ENCODE data around the gene FKBP9. TPM values are rescaled to one million over a fixed set of nuclear protein-coding genes. Genes with fewer than 3 reads are reported as not detected.

Gene FKBP9
- total RNA-seq, 1 donor from 2014 or later: 62.9 TPM

- no peak for ATAC-seq
Observed at GRCh38 chr7:33012364-33012763, 55.1 kb downstream of the FKBP9 start.

- no peak for ATAC-seq
Observed at GRCh38 chr7:33024189-33024757, 67.0 kb downstream of the FKBP9 start.

- ATAC-seq: no peak
Observed at GRCh38 chr7:33035776-33036175, 78.5 kb downstream of the FKBP9 start.

GRCh38 chr7:33038639-33039038 is 81.4 kb downstream of the FKBP9 start:
- ATAC-seq: no peak

DNA sequence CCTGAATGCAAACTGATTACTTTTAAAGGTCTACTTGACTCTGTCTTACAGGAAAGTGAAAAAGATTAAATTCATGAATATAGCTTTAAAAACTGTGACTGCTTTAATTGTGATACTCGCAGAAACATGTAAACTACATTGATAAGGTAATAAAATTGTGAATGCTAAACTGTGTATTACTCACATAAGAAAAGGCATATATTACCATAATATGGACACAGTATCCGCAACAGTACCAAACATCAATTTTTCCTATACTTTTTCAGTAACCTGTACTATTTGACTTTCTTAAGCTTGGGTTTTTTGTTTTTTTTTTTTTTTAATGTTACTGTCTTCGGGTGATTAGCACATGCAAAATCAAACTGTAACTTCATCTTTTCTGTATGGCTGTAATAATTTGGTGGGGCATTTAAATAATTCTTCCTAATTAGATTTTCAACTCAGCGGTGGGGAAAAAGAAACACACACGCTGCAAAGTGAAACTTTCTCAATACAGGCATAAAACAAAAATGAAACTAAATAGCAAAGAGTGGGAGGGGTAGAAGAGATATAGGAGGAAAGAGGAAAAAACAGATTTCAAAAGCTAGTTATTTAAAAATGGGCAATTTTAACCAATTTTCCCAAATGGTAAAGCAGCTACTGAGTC is 82.1 kb downstream of the FKBP9 start:
- no peak for ATAC-seq

- ATAC-seq: no peak
Observed at GRCh38 chr7:33039903-33040292, 82.7 kb downstream of the FKBP9 start.

- peak; percentile 97 for ATAC-seq
Observed at GRCh38 chr7:33040803-33041516, 83.7 kb downstream of the FKBP9 start.

DNA sequence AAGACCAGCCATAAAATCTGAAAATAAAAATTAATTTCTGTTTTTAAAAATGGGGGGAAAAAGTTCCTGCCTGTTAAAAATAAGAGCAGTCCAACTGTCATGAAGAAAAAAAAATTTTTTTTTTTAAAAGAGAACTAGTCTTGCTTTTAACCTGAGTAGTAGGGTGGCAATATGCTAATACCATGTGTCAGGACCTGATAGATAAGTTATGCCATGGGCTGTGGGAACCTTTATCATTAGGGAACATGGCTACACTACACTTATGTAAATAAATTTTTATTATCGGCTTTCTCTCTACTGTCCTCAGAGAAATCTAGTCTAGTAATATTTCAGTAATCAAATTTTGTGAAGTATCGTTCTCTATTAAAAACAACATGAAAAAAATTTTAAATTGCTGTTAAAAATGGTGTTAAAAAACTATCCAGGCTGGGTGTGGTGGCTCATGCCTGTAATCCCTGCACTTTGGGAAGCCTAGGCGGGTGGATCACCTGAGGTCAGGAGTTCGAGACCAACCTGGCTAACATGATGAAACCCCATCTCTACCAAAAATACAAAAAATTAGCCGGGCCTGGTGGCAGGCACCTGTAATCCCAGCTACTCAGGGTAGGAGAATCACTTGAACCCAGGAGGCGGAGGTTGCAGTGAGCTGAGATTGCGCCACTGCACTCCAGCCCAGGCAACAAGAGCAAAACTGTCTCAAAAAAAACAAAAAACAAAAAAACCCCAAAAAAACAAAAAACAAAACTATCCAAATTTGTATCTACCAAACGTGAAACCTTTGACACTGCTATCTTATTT is 84.6 kb downstream of the FKBP9 start:
- no peak for ATAC-seq

DNA sequence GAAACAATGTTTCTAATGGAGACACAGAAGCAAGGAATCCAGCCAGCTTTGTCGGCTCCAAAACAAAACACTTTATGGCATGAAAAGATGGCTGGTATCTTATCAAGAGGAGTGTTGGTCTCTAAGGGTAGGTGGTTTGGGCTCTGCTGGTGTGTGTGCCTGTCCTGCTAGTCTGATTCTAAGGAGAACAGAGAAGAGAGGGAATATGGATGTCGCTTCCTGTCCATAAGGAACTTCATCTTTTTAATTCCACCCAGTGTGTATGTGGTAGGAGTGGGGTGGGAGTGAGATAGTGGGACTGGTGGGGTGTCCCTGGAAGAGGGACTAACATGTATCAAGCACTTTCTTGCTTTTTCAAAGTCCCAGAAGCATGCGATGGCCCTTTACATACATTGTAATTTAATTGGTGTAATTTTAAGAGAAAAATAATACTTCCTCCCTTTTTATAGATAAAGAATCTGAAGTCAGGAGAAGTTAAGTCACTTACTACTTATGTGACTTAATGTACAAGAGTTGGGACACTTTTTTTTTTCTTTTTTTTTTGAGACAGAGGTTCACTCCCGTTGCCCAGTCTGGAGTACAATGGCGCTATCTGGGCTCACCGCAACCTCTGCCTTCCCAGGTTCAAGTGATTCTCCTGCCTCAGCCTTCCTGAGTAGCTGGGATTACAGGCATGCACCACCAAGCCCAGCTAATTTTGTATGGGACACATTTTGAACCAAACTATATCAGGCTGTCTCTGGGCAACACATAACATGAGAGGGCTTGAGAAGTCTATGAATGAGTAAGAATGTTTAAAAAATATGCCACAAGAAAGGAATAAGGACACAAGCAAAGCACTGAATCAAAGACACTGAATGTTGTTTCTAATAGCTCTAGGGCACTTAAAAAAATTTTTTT is 86.5 kb downstream of the FKBP9 start:
- ATAC-seq: no peak

DNA sequence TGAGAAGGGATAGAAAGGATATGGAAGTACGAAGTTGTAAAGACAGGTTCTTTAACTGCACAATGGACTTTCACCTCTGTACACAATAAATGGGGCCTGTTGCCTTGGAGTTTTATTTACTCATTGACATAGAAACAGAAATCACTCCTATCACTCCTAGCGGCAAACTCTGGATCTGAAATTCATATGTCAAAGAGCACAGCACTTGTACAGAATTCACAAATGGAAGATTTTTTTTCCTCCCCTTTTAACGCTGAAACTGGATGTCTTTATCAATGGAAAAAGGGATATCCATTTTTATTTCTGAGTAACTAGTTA is 87.1 kb downstream of the FKBP9 start:
- peak; percentile 27 for ATAC-seq

- peak; percentile 43 for ATAC-seq
Observed at GRCh38 chr7:33044986-33045385, 87.7 kb downstream of the FKBP9 start.

GRCh38 chr7:33048257-33048656 is 91.0 kb downstream of the FKBP9 start:
- ATAC-seq: no peak

DNA sequence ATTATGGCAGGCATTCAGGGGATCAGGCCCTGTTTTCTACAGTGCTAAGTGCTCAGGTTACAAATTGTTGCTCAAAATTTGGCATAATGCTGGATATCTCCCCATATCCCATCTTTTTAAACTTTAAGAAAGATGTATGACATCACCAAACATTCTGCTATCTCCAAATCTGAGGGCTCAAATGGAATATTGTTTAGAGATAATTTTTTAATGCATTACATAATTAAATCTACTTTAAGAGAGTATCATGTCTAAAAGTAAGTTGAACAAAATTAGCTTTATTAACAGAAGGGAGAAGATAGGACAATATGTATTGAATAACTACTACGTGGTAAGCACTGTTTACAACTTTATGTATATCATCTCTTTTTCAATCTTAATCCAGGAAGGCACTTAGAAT is 91.5 kb downstream of the FKBP9 start:
- ATAC-seq: no peak

DNA sequence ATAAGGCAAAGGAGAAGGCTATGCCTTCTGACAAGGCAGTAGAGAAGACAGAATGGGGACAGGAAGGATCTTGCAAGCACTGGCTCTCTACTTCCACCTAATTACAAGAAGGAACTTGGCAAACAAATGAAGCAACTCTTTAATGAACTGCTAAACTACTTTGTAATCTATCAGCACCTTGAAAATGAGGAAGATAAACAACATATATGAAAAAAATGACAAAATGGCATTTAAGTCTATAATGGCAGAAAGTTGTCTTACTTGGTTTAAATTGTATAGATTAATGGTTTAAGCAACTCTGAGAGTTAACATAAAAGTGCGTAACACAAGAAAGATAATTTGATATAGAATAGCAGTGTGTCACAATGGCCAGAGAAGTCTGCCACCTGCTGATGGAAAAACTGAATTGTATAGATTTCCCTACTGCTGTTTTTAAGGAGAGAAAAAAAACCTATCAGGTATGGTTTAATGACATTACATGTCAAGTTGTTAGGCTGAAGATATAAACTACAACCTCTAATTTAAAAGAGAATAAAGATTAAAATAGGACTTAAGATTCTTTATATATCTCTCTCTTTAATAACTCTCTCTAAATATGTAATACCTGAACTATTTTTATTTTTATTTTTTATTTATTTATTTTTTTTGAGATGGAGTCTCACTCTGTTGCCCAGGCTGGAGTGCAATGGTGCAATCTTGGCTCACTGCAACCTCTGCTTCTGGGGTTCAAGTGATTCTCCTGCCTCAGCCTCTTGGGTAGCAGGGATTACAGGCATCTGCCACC is 93.5 kb downstream of the FKBP9 start:
- ATAC-seq: peak; percentile 70

DNA sequence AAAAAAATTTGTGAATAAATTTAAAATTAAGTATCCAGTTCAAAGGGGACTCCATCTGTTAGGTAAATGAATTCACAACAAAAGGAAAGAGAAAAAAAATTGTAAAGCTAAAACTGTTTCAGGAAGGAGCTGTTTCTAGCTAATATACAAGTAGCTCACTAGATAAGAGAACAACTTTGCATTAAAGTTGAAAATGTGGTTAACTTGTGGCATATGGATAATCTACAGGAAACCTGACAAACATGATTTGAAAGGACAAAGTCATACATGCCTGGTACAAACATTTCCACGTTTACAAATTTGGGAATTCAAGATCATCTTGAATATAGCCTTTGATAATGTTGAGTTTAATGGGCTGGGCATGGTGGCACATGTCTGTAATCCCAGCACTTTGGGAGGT is 96.5 kb downstream of the FKBP9 start:
- ATAC-seq: no peak

GRCh38 chr7:33054261-33054964 is 97.2 kb downstream of the FKBP9 start:
- ATAC-seq: no peak

DNA sequence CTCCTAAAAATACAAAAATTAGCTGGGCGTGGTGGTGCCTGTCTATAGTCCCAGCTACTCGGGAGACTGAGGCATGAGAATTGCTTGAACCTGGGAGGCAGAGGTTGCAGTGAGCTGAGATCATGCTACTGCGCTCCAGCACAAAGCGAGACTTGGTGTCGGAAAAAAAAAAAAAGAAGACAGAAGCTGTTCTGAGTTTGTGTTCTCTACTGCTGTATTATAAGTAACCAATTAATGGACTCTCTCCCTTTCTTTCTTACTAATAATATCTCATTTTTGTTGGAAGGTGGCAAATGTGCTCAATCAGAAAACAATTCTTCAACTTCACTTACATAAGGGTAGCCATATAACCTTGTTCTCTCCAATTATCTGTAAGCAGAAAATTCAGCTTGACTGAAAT is 97.9 kb downstream of the FKBP9 start:
- no peak for ATAC-seq

Measured in esophagus mucosa (tissue), 1 donor.